ENCODE results near the gene ENPEP. TPM values are rescaled to one million over a fixed set of nuclear protein-coding genes. Genes with fewer than 3 reads are reported as not detected.

Gene ENPEP
- total RNA-seq, 1 donor from 2014 or later: 3.5 TPM

DNA sequence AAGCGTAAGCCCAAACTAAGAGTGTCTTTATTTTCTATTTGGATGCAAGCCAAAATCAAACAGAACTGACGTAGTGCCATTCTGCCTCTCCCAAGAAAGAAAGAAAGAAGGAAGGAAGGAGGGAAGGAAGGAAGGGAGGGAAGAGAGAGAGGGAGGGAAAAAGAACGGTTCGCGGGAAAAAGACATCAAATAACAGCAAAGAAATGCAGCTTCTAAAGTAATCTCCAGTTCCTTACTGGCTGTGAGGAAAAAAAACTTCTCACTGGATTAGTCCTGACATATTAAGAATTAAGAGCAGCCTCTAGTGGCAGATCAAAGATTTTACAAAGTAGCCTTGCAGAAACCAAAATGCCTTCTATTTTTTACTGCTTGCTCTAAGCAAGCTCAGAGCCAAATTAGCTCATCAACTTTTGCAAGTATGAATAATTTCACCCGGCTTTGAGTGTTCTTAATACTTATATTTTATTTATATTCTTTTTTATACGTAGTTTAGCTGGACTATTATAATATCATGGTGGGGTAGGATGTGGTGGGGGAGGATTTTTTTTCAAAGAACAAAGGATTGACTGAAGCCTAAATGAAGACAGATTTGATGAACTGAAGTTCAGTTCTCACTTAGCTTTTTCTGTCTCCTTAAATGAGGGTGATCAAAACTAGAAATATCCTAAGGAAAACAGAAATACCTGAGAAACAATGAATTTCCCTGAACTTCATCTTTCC, 110.3 kb downstream of the ENPEP start:
- DNase-seq: no peak
- no peaks in the 10 kb centered on the region for H3K4me1 ChIP-seq
- TF ChIP-seq CTCF (IDR thresholded peaks at IDR 0.05; ENCODE audit: borderline replicate concordance): peak; percentile 46
- no peaks in the 10 kb centered on the region for H3K36me3 ChIP-seq
- intact Hi-C loops (cut with micrococcal nuclease): no loop called here
- no peaks in the 10 kb centered on the region for H3K9me3 ChIP-seq (replicated peaks)
- H3K27ac ChIP-seq (replicated peaks): no peak overlapping the region
- H3K4me3 ChIP-seq: no peak overlapping the region
- no peaks in the 10 kb centered on the region for H3K27me3 ChIP-seq (ENCODE audit: low read depth)

DNA sequence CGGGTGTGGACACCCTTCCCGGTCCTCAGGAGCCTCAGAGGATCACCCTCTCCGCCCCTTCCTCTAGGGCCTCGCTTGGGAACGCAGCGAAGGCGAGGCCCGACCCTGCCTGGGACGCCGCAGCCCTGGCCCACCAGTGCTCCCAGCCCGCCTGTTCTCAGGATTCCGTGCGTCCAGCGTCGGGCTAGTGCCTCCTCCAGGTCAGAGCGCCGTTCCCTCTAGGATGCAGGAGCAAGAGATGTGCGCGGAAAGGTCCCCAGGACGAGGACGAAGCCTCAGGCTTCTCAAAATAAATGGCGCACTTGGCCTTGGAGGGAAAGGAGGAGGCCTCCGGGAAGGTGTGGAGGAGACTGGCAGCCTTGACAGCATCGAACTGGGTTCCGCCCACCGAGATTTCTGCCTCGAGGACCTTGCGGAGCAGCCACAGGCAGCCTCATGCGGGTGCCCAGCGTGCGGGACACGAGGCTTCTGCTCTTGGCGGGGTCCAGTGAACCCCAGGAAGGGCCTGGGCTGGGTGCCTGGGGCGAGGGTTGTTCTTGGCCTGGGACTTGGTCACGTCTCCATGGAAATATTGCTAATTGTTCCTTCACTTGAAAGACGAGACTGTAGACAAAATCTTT, 111.8 kb downstream of the ENPEP start:
- H3K4me1 ChIP-seq: no peaks in the 10 kb centered on the region
- H3K9me3 ChIP-seq (replicated peaks): no peaks in the 10 kb centered on the region
- TF ChIP-seq CTCF (IDR thresholded peaks at IDR 0.05; ENCODE audit: borderline replicate concordance): no peak
- no peak for DNase-seq
- H3K27ac ChIP-seq (replicated peaks): no peak overlapping the region
- no peaks in the 10 kb centered on the region for H3K36me3 ChIP-seq
- no peak overlapping the region for H3K4me3 ChIP-seq
- intact Hi-C loops (cut with micrococcal nuclease): no loop called here
- peaks cover 4% of the 10 kb centered on the region for H3K27me3 ChIP-seq (ENCODE audit: low read depth)

GRCh38 chr4:110589297-110589696, 113.3 kb downstream of the ENPEP start:
- peak; percentile 11 for TF ChIP-seq CTCF (IDR thresholded peaks at IDR 0.05; ENCODE audit: borderline replicate concordance)
- no peaks in the 10 kb centered on the region for H3K36me3 ChIP-seq
- peaks cover 10% of the 10 kb centered on the region for H3K27me3 ChIP-seq (ENCODE audit: low read depth)
- no peaks in the 10 kb centered on the region for H3K9me3 ChIP-seq (replicated peaks)
- intact Hi-C loops (cut with micrococcal nuclease): no loop called here
- no peaks in the 10 kb centered on the region for H3K4me1 ChIP-seq
- H3K4me3 ChIP-seq: no peak overlapping the region
- no peak for DNase-seq
- H3K27ac ChIP-seq (replicated peaks): no peak overlapping the region

DNA sequence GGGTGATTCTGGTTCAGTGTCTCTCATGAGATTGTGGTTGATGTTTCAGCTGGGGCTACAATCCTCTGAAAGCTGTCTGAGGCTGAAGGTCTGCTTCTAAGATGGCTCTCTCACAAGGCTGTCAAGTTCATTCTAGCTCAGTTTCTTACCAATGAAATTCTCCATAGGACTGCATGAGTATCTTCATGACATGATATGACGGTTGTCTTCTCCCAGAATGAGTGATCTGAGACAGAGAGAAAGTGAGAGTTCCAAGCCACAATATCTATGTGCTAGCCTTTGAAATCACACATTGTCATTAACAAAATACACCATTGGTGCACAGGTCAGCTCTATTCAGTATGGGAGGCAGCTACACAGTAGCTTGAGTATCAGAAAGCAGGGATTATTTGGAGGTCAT, 119.6 kb downstream of the ENPEP start:
- no peak for DNase-seq
- intact Hi-C loops (cut with micrococcal nuclease): no loop called here

DNA sequence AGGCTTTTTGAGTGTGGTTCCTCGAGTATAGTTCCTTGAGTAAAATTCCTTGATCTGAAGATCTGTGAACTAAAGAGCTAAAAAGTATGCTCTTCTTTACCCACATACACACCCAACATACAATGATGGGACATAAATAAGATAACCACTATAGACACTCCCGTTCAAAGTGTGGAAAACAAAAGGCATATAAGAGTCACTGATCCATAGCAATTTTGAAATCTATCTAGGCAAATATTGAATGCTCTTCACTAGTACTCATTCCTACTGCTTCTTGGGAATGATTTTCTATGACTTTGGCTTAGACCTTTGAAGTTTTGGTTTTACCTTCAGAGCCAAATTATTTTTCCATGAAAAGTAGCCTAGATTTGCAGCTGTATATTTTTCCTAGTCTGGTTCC, 120.5 kb downstream of the ENPEP start:
- H3K36me3 ChIP-seq: no peaks in the 10 kb centered on the region

More for the DNA sequence above, 119.6 kb downstream of the ENPEP start:
- no peak for TF ChIP-seq CTCF (IDR thresholded peaks at IDR 0.05; ENCODE audit: borderline replicate concordance)
- Histone ChIP-seq H3K27me3 (ENCODE audit: low read depth) (peaks cover 23% of the 10 kb centered on the region), H3K9me3 (replicated peaks) (peaks cover 26% of the 10 kb centered on the region), H3K36me3 (no peaks in the 10 kb centered on the region), H3K27ac (replicated peaks) (no peak overlapping the region), H3K4me1 (no peaks in the 10 kb centered on the region), H3K4me3 (no peak overlapping the region)

More for the DNA sequence above, 120.5 kb downstream of the ENPEP start:
- Histone ChIP-seq H3K9me3 (replicated peaks) (peaks cover 26% of the 10 kb centered on the region), H3K27ac (replicated peaks) (no peak overlapping the region), H3K27me3 (ENCODE audit: low read depth) (peaks cover 27% of the 10 kb centered on the region), H3K4me1 (no peaks in the 10 kb centered on the region), H3K4me3 (no peak overlapping the region)
- intact Hi-C loops (cut with micrococcal nuclease): no loop called here
- no peak for TF ChIP-seq CTCF (IDR thresholded peaks at IDR 0.05; ENCODE audit: borderline replicate concordance)
- no peak for DNase-seq
